GM18520 (cell line): ENCODE measurements around the gene CNN3.

Source experiments
- ATAC-seq: cut with Tn5 transposase; IDR thresholded peaks from one replicate; pipeline ENCODE4 v1.9.1; 2021; ENCODE audit not compliant: unreplicated experiment

Gene CNN3

GRCh38 chr1:94888201-94888600 is 38.7 kb downstream of the CNN3 start:
- no peak for ATAC-seq

GRCh38 chr1:94887603-94888171 is 39.2 kb downstream of the CNN3 start:
- ATAC-seq = no peak

GRCh38 chr1:94887106-94887505 is 39.8 kb downstream of the CNN3 start:
- no peak for ATAC-seq

GRCh38 chr1:94886361-94886760 is 40.5 kb downstream of the CNN3 start:
- ATAC-seq = no peak

DNA sequence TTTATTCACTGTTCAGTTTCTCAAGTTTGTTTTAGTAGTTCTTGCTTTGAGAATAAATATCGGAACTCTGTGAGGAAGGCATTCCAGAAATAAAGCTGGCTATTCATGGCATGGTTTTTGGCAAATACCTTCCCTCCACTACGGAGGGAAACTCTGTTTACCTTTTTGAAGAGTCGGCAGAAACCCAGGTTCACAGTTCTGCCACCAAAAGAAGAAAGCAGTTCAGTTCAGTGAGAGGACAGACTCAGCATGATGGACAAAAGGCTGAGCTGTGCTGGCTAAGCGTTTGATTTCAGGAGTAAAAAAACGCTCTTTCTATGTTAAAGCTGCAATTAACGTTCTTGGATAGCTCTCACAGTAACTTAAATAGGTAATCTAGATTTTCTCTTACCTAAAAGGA is 42.4 kb downstream of the CNN3 start:
- no peak for ATAC-seq

DNA sequence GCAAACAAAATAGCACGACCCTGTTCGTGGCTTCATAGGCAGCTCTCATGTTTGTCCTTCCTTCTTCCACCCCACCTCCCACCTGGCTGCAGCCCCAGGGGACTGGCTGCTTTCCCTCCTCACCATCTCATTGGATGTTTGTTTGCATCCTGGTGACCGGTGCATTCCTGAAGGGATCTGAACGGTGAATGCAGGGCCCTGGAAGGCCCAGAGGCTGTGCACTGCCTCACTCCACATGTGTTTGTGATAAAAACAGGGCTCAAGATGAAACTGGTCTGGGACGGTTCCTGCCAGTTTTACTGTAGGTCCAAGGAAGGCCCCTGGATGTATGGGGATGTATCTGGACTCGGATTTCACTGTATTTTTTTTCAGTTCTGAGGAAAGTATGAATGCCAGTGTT is 42.8 kb downstream of the CNN3 start:
- no peak for ATAC-seq

DNA sequence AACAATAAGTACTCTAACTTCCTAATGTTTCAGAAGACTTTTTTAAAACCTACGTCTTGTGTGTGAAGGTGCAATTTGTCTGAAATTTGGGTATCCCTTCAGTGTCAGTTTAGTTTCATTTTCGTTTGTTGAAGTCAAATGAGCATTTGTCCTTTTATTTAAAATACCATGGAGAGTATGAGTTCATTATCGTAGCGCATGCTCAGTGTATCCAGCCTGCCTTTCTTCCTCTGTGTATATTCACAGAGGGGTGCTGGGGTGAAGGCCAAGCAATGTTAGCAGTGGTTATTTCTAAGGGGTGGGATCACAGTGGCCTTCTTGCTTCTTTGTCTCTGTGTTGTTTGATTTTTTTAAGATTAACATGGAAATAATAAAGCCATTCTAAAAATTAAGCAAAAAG is 43.2 kb downstream of the CNN3 start:
- no peak for ATAC-seq

DNA sequence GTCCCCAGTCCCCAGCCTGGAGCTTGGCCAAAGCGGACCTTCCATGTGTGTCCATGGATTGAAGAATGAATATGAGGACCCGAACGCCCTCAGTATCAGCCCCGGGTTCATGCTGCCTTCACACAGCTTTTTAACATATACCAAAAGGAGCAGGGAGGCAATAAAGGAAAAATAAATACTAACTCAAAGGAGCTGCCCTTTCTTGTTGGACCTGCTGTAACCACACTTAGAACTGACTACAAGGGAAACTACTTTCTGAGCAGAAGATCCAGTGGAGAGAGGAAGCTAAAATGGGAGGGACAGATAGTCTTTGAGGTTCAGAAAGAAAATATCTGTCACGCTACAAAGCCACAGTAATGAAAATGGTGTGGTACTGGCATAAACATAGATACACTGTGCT is 48.6 kb downstream of the CNN3 start:
- ATAC-seq = no peak

GRCh38 chr1:94876362-94876761 is 50.5 kb downstream of the CNN3 start:
- ATAC-seq = no peak

DNA sequence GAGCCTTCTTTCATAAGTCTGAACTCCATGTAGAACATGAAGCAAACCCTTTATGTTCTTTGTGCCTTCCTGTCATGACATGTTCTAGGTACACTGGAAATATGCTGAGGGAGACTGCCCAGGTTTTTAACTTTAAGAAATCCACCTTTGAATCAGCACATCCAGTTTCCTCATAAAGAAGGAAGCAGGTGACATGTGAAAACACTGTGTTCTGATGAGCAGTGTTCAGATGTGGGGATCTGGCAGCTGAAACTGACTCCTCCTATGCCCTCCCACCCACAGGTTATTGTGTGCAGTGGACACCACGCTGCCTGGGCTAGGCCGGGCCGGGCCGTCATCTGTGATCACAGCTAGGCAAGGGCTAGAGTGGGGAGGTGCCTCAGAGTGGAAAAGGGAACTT is 51.1 kb downstream of the CNN3 start:
- no peak for ATAC-seq

GRCh38 chr1:94874423-94874822 is 52.5 kb downstream of the CNN3 start:
- no peak for ATAC-seq

- ATAC-seq = no peak
Measured at GRCh38 chr1:94873520-94874351, 53.2 kb downstream of the CNN3 start.

DNA sequence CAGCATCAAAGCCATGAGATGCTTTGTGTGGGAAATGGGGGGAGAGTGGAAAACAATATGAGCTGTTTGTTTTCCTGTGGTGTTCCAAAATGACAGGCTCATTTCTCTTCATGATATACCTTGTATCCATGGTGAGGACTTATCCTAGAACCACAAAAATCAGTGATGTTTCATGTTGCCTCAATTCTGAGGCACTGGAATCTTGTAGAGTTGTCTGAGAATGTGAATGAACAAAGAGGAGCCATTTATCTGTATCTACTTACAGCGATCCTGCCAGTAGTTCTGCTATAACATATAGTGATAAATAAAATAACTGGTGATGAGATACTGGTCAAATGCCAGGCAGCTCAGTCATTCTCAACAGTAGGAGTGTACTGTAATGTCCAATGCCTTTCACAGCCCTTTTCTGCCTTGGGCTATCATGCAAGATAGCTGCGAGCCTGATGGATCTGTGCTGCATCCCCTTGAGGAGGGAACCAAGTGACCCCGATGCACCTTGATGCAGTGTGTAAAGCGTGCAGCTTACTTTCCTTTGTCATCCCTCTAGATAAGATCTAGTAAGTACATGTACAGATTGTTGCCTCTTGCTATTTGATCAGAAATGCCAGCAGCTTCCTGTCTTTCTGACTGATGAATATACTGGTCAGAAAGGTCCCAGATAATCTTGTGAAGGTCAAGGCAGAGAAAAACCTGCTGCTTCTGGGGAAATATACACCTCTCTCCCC is 54.0 kb downstream of the CNN3 start:
- ATAC-seq = no peak

DNA sequence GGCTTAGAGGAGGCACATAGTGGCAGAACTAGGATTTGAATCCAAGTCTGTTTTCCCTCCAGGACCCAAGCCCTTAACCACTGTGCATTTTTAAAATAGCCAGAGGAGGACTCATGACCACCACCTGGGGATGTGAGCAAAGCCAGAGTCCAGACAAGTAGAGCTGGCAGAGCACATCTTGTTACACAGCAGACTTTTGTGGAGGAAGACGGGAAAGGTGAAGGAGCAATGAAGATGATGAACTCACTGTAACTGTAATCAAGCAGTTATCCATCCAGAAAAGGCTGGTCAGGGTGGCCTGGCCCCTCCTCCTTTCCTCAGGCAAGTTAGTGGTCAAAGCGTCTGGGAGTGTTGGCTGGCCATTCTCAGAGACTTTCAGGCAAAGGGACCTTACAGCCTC is 55.9 kb downstream of the CNN3 start:
- no peak for ATAC-seq

DNA sequence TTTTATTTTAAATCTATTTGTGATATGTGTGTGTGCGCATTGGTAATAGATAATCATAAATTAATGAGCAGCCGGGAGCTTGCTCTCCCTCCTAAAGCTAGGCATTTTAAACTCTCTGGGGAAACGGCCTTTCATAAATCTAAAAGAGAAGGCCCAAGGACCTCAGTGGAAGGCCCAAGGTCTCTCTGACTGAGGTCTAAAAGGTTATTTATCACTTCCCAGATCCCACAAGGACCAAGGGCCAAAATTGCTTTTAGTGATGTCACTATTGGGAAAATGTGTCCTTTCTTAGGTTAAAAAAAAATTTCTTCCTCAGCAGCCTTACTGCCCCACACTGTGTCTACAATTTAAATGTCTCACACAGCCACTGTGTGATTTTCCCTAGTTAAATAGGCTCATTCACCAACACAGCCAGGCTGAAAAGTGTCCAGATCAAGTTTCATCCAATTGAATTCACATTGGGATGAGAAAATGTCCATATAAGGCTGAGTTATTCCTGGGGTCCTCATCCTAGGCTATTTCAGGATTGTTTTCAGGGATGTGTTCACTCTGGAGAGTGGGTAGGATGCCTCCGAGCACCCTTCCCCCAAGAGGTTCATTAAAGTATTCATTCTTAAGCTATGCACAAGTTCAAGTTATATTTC is 60.6 kb downstream of the CNN3 start:
- ATAC-seq = no peak

DNA sequence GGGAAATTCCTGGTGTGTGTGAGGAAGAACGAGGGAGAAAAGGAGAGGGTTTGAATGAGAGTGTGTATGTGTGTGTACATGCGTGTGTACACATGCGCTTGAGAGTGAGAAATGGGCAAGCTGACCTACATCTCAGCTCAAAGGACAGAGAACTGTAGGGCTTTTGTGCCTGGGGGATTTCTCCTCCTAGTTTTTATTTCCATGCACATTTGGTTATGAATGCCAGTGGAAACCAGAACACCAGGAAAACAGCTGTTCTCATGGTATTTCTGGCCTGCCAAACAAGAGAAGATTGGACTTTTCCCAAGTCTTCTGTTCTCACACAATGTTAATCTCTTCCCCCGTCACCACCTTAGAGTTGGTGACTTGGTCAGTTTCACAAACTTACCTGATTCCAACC is 61.5 kb downstream of the CNN3 start:
- no peak for ATAC-seq

DNA sequence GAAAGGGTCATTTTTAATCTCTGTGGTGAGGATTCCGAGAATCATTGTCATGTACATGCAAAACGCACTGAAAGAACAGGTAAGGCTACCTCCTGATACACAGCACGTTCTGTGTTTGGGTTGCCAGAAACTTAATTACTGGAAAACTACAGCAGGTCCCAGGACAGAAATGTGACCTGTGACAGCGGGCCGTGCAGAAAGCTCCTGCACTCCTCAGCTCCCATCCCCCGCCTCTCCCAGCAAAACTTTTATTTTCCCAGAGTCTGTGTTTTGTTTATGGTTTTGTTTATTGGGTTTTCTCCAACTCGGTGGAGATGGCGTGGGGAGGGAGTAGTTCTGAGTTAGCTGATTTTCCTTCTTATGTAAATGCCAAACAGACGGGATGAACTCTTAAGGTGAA is 62.1 kb downstream of the CNN3 start:
- ATAC-seq = no peak

DNA sequence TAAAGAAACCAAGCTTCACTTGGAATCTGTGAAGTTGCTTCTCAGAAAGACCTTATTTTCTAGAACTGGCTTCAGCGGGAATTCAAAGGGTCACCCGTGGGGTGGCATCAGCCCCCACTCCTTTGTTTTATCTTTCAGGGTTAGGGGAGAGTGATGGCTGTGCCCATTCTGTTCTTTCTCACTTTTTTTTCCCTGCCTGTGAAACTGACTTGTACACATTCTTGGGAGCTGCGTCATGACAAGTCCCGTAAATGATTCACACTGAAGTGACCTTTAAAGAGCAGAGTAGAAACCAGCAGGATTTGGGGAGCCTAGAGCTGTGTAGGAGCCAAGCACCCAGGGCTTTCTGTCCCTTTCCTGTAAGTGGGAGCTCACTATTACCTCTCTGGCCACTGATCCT is 63.0 kb downstream of the CNN3 start:
- ATAC-seq = no peak

GRCh38 chr1:94863297-94863911 is 63.5 kb downstream of the CNN3 start:
- ATAC-seq = no peak

GRCh38 chr1:94862718-94863117 is 64.2 kb downstream of the CNN3 start:
- ATAC-seq = no peak

GRCh38 chr1:94859174-94859573 is 67.7 kb downstream of the CNN3 start:
- no peak for ATAC-seq
